Cortex of kidney (tissue), 1 donor: Measurements from ENCODE around the gene ISLR.
"Not testable (repeated sequence)": the region's sequence is repeated elsewhere in the genome, so short reads cannot be mapped to it uniquely, and the experiment has no call there.

Experiments used
- DNase-seq: peaks from one replicate; lab custom pipeline; 2025; lab: John Stamatoyannopoulos, UW

The ISLR gene

GRCh38 chr15:74136814-74137536 lies 36.5 kb upstream of the ISLR start:
- DNase-seq = no peak

GRCh38 chr15:74137537-74137894 lies 36.0 kb upstream of the ISLR start:
- no peak for DNase-seq

- no peak for DNase-seq
These were observed 34.9 kb upstream of the ISLR start for GRCh38 chr15:74138642-74139041.

GRCh38 chr15:74141591-74141990 lies 31.9 kb upstream of the ISLR start:
- no peak for DNase-seq

- DNase-seq = no peak
These were observed 29.2 kb upstream of the ISLR start for GRCh38 chr15:74144153-74144775.

GRCh38 chr15:74146277-74146800 lies 27.2 kb upstream of the ISLR start:
- DNase-seq = no peak

GRCh38 chr15:74147051-74147450 lies 26.5 kb upstream of the ISLR start:
- DNase-seq = no peak

- no peak for DNase-seq
These were observed 17.6 kb upstream of the ISLR start for GRCh38 chr15:74155766-74156417.

- DNase-seq = no peak
These were observed 16.7 kb upstream of the ISLR start for GRCh38 chr15:74156678-74157411.

- DNase-seq = no peak
These were observed 15.4 kb upstream of the ISLR start for GRCh38 chr15:74157868-74158827.

- no peak for DNase-seq
These were observed 14.5 kb upstream of the ISLR start for GRCh38 chr15:74158855-74159650.

- DNase-seq = no peak
These were observed 13.7 kb upstream of the ISLR start for GRCh38 chr15:74159773-74160172.

- not testable (repeated sequence) for DNase-seq
These were observed 13.1 kb upstream of the ISLR start for GRCh38 chr15:74160390-74160789.

- DNase-seq = not testable (repeated sequence)
These were observed 11.3 kb upstream of the ISLR start for GRCh38 chr15:74162195-74162536.

- DNase-seq = no peak
These were observed 8.0 kb upstream of the ISLR start for GRCh38 chr15:74165461-74165860.

- DNase-seq = no peak
These were observed 5.6 kb upstream of the ISLR start for GRCh38 chr15:74167891-74168331.

GRCh38 chr15:74168711-74169126 lies 4.8 kb upstream of the ISLR start:
- no peak for DNase-seq

- no peak for DNase-seq
These were observed 3.3 kb upstream of the ISLR start for GRCh38 chr15:74170071-74170844.

- DNase-seq = no peak
These were observed 2.5 kb upstream of the ISLR start for GRCh38 chr15:74170875-74171578.
